Activated CD8-positive, alpha-beta memory T cell treated with anti-CD3 and anti-CD28 coated beads, Interleukin-2, amount 50 U/mL, for 4 hours (primary cell): ENCODE measurements around the gene ADAMTS17.

Experiments used
- DNase-seq: peaks from one replicate; pipeline ENCODE4 v3.0.0-alpha.2; 2020

The ADAMTS17 gene

GRCh38 chr15:100011235-100011634 is 330.5 kb downstream of the ADAMTS17 start:
- no peak for DNase-seq

GRCh38 chr15:100009372-100009771 is 332.4 kb downstream of the ADAMTS17 start:
- no peak for DNase-seq

- DNase-seq = no peak
Measured at GRCh38 chr15:100008258-100008657, 333.5 kb downstream of the ADAMTS17 start.

- no peak for DNase-seq
Measured at GRCh38 chr15:100007609-100008008, 334.2 kb downstream of the ADAMTS17 start.

DNA sequence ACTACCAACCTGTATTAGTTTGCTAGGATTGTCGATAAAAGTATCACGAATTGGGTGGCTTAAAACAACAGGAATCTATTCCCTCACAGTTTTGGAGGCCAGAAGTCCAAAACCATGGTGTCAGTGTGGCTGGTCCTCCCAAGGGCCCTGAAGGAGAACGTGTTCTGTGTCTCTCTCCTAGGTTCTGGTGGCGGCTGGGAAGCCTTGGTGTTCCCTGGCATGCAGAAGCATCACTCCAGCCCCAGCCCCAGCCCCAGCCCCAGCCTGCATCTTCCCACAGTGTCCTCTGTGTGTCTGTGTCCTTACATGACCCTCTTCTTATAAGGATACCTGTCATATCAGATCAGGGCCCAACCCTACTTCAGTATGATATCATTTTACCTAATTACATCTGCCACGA is 336.1 kb downstream of the ADAMTS17 start:
- DNase-seq = no peak

DNA sequence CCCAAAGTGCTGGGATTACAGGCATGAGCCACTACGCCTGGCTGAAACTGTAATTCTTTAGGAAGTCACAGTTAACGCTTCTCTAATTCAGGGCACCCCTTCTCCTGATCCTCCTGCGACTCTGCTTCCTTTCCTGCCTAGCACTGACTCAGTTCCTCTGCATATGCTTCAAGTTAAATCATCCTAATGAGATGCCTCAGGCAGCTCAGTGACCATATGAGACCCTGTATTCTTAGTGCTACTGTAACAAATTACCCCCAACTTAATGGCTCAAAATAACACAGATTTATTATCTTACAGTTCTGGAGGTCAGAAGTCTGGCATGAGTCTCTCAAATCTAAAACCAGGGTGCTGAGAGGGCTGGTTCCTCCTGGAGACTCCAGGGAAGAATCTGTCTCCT is 336.8 kb downstream of the ADAMTS17 start:
- DNase-seq = no peak

DNA sequence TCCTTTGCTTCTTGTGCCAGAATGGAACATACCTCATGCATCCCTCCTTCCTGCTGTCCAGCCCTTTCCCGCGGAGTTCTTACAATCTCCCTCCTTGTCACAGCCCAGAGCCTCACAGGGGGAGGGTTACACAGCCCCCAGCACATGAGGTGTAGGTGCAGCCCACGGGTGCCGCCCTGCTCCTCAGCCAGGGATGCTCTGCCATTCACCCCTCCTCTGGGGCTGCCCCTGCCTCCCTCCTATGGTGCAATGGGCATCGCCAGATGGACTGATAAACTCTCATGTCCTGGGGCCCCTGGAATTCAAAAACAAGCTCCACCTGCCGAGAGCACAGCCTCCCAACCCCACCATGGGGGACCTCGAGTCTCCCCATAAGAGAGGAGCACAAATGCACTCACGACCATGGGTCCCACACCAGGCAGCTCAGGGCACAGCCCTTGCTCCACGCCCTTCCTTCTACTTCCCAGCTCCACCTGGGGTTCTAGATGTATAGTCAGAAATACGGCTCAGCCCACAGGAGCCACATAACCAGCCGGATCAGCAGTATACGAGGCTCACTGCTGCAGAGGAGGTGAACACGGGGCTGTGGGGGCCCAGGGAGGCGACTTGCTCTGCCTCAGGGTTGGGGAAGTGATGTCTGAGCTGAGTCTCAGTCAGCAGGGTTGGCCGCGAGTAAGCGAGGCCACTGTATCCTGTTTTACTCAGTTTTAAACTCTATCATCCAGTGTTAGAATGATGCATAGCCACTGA is 338.8 kb downstream of the ADAMTS17 start:
- DNase-seq = no peak

DNA sequence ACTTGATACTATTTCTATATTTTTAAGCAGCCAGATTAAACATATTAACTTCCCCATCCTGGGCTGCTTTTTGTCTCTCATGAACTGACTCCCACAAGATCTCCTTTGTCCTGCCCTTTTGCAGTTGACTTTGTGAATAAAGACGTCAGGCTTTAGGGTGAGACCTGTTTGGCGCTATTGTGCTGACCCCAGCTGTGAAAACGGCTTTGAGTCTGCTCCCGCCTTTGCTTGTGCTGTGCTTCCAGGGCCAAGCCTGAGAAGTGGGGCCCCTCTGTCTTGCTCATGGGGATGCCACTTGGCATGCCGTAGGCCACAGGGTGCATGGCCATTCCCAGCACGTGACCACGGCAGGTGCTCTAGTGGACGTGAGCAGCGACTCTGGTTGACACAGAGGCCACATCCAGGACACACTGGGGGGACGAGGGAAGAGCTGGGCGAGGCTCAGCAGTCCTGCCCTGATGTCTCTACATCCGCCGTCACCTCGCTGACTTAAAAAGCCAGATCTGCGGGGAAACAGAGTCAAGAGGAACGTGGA is 339.6 kb downstream of the ADAMTS17 start:
- DNase-seq = no peak

GRCh38 chr15:100001405-100001804 is 340.4 kb downstream of the ADAMTS17 start:
- no peak for DNase-seq

- no peak for DNase-seq
Measured at GRCh38 chr15:99999282-100000070, 342.3 kb downstream of the ADAMTS17 start.

GRCh38 chr15:99998661-99999101 is 343.1 kb downstream of the ADAMTS17 start:
- DNase-seq = no peak

DNA sequence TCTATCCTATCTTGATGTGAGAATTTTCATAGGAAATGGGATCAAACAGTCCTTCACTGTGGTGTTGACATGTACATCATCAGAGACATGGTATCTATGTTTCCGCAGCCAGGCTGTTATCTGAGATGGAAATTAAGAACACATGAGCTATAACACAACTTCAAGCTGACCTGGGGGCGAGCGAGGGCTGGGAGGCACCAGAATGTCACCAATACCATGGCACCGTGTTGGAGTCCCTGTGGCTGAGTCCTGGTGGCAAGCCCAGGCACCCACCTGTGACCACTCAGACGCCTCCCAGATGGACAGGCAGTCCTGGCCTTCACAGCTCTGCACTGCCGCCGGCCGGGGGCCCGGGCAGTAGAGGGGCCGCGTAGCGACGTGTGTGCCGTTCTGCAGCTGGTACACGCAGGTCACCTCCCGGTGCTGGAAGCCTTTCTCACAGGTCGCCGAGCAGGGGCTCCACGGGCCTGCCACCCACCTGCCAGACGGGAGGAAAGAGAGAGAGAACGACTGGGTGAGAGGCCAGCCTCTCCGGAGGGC is 344.6 kb downstream of the ADAMTS17 start:
- DNase-seq = peak; percentile 5

DNA sequence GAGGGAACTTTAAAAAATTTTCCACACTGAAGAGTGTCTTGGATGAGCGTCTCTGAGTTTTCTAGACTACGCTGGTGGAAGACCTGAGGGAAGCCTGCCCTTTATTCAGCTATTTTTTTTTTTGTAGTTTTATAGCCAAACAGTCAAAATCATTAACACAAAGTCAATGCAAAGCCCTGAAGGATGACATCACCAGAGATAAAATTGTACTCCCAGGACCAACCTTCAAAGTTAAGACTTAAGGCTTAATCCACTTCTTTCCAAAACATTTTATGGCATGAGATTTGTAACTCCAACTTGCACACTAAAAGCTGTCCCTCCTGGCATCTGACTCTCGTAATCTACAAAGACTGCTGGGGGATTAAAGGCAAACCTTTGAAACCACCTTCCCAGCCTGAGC is 345.1 kb downstream of the ADAMTS17 start:
- no peak for DNase-seq

- no peak for DNase-seq
Measured at GRCh38 chr15:99995543-99995942, 346.2 kb downstream of the ADAMTS17 start.

- DNase-seq = no peak
Measured at GRCh38 chr15:99994849-99995248, 346.9 kb downstream of the ADAMTS17 start.

- peak; percentile 3 for DNase-seq
Measured at GRCh38 chr15:99993681-99994131, 348.1 kb downstream of the ADAMTS17 start.

GRCh38 chr15:99993262-99993661 is 348.5 kb downstream of the ADAMTS17 start:
- DNase-seq = peak; percentile 2

DNA sequence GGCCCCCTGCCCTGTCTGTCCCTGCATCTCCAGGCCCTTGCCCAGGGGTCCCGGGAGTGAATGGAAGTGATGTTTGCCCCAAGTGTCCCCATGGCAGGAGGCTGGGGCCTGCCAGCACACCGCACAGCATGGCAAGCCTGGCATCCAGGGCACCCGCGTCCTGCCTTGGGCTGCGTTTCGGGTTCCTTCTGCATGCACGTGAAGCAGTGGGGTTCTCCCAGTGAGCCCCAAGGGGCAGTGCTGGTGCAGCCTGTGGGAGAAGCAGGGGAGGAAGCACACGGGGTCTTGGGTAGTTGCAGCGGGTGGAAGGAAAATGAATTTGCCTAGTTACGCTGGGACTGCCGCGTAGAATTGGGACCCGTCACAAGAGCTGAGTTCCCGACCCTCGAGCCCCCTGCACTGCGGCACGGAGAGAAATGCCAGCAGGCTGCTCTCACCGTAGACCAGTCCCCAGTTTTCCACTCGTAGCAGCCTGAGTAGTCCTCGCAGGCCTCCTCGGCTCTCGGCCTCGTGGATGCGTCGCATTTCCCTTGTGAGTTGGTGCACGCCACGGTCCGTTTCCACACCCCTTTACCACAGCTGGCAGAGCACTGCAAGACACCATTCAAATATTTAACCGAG is 349.1 kb downstream of the ADAMTS17 start:
- DNase-seq = peak; percentile 7

DNA sequence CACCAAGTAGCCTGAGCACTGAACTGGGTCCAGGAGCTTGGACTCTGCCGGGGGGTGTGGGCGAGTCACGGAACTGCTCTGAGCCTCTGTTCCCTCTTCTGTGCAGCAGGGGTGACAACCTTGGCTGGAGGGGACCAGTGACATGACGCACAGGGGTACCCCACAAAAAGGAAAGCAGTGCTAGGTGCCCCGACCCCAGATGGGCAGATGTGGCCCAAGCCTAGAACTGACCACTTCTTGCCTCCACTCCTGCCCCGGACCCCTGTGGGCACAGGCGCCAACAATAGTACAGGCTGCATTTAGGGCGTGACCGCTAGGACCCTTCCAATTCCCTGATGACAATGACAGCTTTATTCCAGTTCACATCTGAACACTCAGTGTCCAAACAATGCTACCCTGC is 352.7 kb downstream of the ADAMTS17 start:
- DNase-seq = no peak

- no peak for DNase-seq
Measured at GRCh38 chr15:99987701-99988100, 354.1 kb downstream of the ADAMTS17 start.

DNA sequence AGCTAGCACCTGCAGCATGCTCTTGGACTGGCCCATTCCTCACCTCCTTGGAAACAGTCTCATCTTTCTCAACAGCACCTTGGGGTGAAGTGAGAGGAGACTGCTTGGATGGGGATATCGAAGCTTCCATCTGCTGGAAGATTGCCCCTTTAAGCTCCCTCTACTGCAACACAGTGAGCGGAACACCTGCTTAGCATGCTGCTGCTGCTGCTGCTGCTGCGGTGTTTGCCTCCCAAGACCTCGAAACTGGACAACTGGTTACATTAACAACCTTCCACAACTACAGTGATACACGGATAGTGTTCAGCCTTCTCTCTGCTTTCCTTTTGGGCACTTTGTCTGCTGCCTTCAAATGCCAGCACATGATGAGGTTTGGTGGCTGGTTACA is 354.7 kb downstream of the ADAMTS17 start:
- no peak for DNase-seq

- DNase-seq = no peak
Measured at GRCh38 chr15:99986297-99987118, 355.3 kb downstream of the ADAMTS17 start.
